Measurements from ENCODE around the gene USP13.

DNA sequence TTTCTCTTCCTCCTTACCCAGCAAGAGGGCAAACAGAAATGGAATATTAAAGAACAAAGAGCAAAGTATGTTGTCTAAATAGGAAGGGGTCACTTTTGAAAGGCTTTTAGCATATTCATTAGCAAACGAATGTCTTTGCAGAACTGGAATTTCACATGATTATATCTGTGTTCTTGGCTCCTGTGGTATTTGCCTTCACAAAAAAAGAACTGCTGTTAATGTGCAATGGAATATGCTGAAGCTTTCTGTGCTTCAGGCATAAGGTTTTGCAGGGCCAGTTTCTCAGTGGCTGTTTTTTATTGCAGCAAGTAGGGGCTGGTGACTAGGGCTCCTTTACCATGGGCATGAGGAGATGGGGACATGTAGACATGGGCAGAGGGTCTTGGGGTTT is 173.4 kb downstream of the USP13 start:
- no peak for TF ChIP-seq POLR2A (IDR thresholded peaks at IDR 0.05; ENCODE audit: borderline replicate concordance, extremely low read depth, insufficient read depth, insufficient read length)
- no peak for TF ChIP-seq TCF7L2 (IDR thresholded peaks at IDR 0.05; ENCODE audit: borderline replicate concordance, extremely low read depth, insufficient read depth, insufficient read length)
- TF ChIP-seq, protein P1, sequence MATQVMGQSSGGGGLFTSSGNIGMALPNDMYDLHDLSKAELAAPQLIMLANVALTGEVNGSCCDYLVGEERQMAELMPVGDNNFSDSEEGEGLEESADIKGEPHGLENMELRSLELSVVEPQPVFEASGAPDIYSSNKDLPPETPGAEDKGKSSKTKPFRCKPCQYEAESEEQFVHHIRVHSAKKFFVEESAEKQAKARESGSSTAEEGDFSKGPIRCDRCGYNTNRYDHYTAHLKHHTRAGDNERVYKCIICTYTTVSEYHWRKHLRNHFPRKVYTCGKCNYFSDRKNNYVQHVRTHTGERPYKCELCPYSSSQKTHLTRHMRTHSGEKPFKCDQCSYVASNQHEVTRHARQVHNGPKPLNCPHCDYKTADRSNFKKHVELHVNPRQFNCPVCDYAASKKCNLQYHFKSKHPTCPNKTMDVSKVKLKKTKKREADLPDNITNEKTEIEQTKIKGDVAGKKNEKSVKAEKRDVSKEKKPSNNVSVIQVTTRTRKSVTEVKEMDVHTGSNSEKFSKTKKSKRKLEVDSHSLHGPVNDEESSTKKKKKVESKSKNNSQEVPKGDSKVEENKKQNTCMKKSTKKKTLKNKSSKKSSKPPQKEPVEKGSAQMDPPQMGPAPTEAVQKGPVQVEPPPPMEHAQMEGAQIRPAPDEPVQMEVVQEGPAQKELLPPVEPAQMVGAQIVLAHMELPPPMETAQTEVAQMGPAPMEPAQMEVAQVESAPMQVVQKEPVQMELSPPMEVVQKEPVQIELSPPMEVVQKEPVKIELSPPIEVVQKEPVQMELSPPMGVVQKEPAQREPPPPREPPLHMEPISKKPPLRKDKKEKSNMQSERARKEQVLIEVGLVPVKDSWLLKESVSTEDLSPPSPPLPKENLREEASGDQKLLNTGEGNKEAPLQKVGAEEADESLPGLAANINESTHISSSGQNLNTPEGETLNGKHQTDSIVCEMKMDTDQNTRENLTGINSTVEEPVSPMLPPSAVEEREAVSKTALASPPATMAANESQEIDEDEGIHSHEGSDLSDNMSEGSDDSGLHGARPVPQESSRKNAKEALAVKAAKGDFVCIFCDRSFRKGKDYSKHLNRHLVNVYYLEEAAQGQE (IDR thresholded peaks at IDR 0.05; ENCODE audit: low read depth), result no peak
- no peak for TF ChIP-seq SIN3A (IDR thresholded peaks at IDR 0.05; ENCODE audit: low read depth)
- TF ChIP-seq EZH2phosphoT487 (IDR thresholded peaks at IDR 0.05; ENCODE audit: borderline replicate concordance), result no peak
- TF ChIP-seq, protein P2, sequence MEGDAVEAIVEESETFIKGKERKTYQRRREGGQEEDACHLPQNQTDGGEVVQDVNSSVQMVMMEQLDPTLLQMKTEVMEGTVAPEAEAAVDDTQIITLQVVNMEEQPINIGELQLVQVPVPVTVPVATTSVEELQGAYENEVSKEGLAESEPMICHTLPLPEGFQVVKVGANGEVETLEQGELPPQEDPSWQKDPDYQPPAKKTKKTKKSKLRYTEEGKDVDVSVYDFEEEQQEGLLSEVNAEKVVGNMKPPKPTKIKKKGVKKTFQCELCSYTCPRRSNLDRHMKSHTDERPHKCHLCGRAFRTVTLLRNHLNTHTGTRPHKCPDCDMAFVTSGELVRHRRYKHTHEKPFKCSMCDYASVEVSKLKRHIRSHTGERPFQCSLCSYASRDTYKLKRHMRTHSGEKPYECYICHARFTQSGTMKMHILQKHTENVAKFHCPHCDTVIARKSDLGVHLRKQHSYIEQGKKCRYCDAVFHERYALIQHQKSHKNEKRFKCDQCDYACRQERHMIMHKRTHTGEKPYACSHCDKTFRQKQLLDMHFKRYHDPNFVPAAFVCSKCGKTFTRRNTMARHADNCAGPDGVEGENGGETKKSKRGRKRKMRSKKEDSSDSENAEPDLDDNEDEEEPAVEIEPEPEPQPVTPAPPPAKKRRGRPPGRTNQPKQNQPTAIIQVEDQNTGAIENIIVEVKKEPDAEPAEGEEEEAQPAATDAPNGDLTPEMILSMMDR (IDR thresholded peaks at IDR 0.05 in 2 of 3, conservative IDR thresholded peaks at IDR 0.05 in 1 of 3; ENCODE audit: borderline replicate concordance in 1 of 3, insufficient read depth in 1 of 3, low read depth in 2 of 3, low read length in 2 of 3), result no peak
- TF ChIP-seq POLR2AphosphoS5 (IDR thresholded peaks at IDR 0.05; ENCODE audit: low read depth, low read length), result no peak
- TF ChIP-seq SP1 (IDR thresholded peaks at IDR 0.05; ENCODE audit: low read depth), result no peak
- TF ChIP-seq, protein P3, sequence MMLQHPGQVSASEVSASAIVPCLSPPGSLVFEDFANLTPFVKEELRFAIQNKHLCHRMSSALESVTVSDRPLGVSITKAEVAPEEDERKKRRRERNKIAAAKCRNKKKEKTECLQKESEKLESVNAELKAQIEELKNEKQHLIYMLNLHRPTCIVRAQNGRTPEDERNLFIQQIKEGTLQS (IDR thresholded peaks at IDR 0.05), result no peak
- TF ChIP-seq RAD21 (IDR thresholded peaks at IDR 0.05; ENCODE audit: low read depth), result no peak
- no peak for TF ChIP-seq CEBPB (IDR thresholded peaks at IDR 0.05; ENCODE audit: low read depth)

Data from HCT116 (cell line).